K562 (cell line): Measurements from ENCODE around the gene SOX18. TPM values are rescaled to one million over a fixed set of nuclear protein-coding genes. Genes with fewer than 3 reads are reported as not detected.

Experiments
- BRCA1 ChIP-seq, 2 experiments: fragments of 450-650 bp in 1 of 2; sonication (generic) in 1 of 2; formaldehyde crosslinking in 1 of 2; IDR thresholded peaks; 2 replicates each; pipeline versions ENCODE4 v1.5.0 to v1.6.1; 2017 to 2020; ENCODE audit warnings: mild to moderate bottlenecking in 1 of 2, missing genetic modification reagents in 1 of 2
- CEBPG ChIP-seq, 3 experiments: fragments of 200-800 bp in 1 of 3; sonication (Bioruptor generic) in 1 of 3; sonication (generic) in 1 of 3; formaldehyde crosslinking in 1 of 3; IDR thresholded peaks in 2 of 3; conservative IDR thresholded peaks in 1 of 3; 2 replicates each; pipeline versions ENCODE4 v1.6.1 to v1.8.0; 2016 to 2022; ENCODE audit warnings: missing compliant biosample characterization in 2 of 3, missing genetic modification characterization in 2 of 3, mild to moderate bottlenecking in 1 of 3, missing genetic modification reagents in 1 of 3
- CHCHD3 ChIP-seq: fragments of 250-450 bp; sonication (Bioruptor Pico); IDR thresholded peaks from 2 replicates; pipeline ENCODE4 v2.1.2; 2022; ENCODE audit warnings: mild to moderate bottlenecking
- CREM ChIP-seq: IDR thresholded peaks from 2 replicates; pipeline ENCODE4 v1.6.1; 2014; ENCODE audit warnings: antibody characterized with exemption, low read depth
- ELF1 ChIP-seq: fragments of 200-800 bp; sonication (Bioruptor generic); IDR thresholded peaks from 2 replicates; pipeline ENCODE4 v1.6.1; 2016; ENCODE audit warnings: missing genetic modification characterization, missing compliant biosample characterization
- FIP1L1 ChIP-seq: fragments of 200-400 bp; formaldehyde crosslinking; IDR thresholded peaks from 2 replicates; pipeline ENCODE4 v1.6.1; 2018; ENCODE audit warnings: mild to moderate bottlenecking, low read depth, low read length; ENCODE audit not compliant: poor library complexity, severe bottlenecking
- KDM2B ChIP-seq: fragments of 250-450 bp; sonication (Bioruptor Pico); IDR thresholded peaks from 2 replicates; pipeline ENCODE4 v1.8.0; 2021; ENCODE audit warnings: mild to moderate bottlenecking, moderate library complexity
- MEF2A ChIP-seq: IDR thresholded peaks from 2 replicates; pipeline ENCODE4 v1.6.1; 2011; ENCODE audit warnings: low read depth, mild to moderate bottlenecking, low read length, moderate library complexity; ENCODE audit not compliant: control insufficient read depth
- MTF1 ChIP-seq: fragments of 250-450 bp; sonication (Bioruptor Pico); IDR thresholded peaks from 2 replicates; pipeline ENCODE4 v1.9.0; 2021; ENCODE audit warnings: moderate library complexity, mild to moderate bottlenecking, inconsistent platforms, borderline replicate concordance
- NFATC3 ChIP-seq: fragments of 450-650 bp; IDR thresholded peaks from 2 replicates; pipeline ENCODE4 v1.6.1; 2017; ENCODE audit warnings: mild to moderate bottlenecking
- PHB2 ChIP-seq: fragments of 450-650 bp; IDR thresholded peaks from 2 replicates; pipeline ENCODE4 v1.6.1; 2017; ENCODE audit warnings: low read depth
- POLR2A ChIP-seq: fragments of 450-650 bp; conservative IDR thresholded peaks from 2 replicates; pipeline ENCODE4 v1.6.1; 2016
- RBM39 ChIP-seq: fragments of 200-400 bp; formaldehyde crosslinking; optimal IDR thresholded peaks from 2 replicates; pipeline ENCODE3; 2018; ENCODE audit warnings: low read depth, low read length
- RCOR1 ChIP-seq, 2 experiments: IDR thresholded peaks; 2 replicates each; pipeline ENCODE4 v1.6.1; 2012; ENCODE audit warnings: low read depth in 2 of 2, low read length in 2 of 2, borderline replicate concordance in 1 of 2, improper control_type of control experiment in 1 of 2
- SIRT6 ChIP-seq: IDR thresholded peaks from one replicate; pipeline ENCODE4 v1.6.1; 2012; ENCODE audit warnings: low read depth, mild to moderate bottlenecking, control low read depth, inconsistent platforms, low read length, moderate library complexity
- SMARCA4 ChIP-seq: fragments of 450-650 bp; IDR thresholded peaks from 2 replicates; pipeline ENCODE4 v1.6.1; 2016
- SNAPC5 ChIP-seq: fragments of 250-450 bp; sonication (Bioruptor Pico); IDR thresholded peaks from 2 replicates; pipeline ENCODE4 v1.8.0; 2021; ENCODE audit warnings: moderate library complexity, mild to moderate bottlenecking, inconsistent platforms
- TEAD1 ChIP-seq, 2 experiments: fragments of 450-650 bp in 1 of 2; sonication (generic) in 1 of 2; formaldehyde crosslinking; IDR thresholded peaks; 2 replicates each; pipeline versions ENCODE4 v1.4.0 to v1.8.0; 2020 to 2022; ENCODE audit warnings: mild to moderate bottlenecking in 2 of 2, missing genetic modification reagents in 1 of 2
- ZBTB8A ChIP-seq: fragments of 450-650 bp; IDR thresholded peaks from 2 replicates; pipeline ENCODE4 v1.6.1; 2018; ENCODE audit warnings: mild to moderate bottlenecking, moderate library complexity; ENCODE audit not compliant: partially characterized antibody
- ZNF274 ChIP-seq: IDR thresholded peaks from 2 replicates; pipeline ENCODE4 v1.6.1; 2011; ENCODE audit warnings: low read depth, mild to moderate bottlenecking, low read length, moderate library complexity, borderline replicate concordance
- ZNF77 ChIP-seq: fragments of 250-450 bp; sonication (Bioruptor Pico); IDR thresholded peaks from 2 replicates; pipeline ENCODE4 v1.5.0; 2020
- ZZZ3 ChIP-seq: fragments of 450-650 bp; IDR thresholded peaks from 2 replicates; pipeline ENCODE4 v1.6.1; 2016; ENCODE audit warnings: antibody characterized with exemption, mild to moderate bottlenecking, moderate library complexity
- polyA plus RNA-seq, 8 experiments: library from polyadenylated mRNA; depleted of rRNA in 4 of 8; stranded (reverse) in 5 of 8; unstranded in 3 of 8; fragments of >200 nt; fragmentation: Nextera tagmentation in 2 of 8; fragmentation: Illumina TruSeq in 1 of 8; extraction: Ambion mirVana in 2 of 8; extraction: Trizol in 1 of 8; gene quantifications; 2 replicates each; pipeline versions ENCODE4 v1.2.1 to v1.2.3, GENCODE V29; 2011 to 2014; ENCODE audit warnings: inconsistent platforms in 1 of 8, missing spikeins in 1 of 8
- total RNA-seq, 7 experiments: library from RNA; depleted of rRNA in 6 of 7; stranded (reverse); fragments of >200 nt in 6 of 7; fragmentation: Illumina TruSeq in 2 of 7; extraction: Trizol in 2 of 7; gene quantifications; 2 replicates each; pipeline versions ENCODE4 v1.2.1 to v1.2.3, GENCODE V29; 2011 to 2021; ENCODE audit warnings: low replicate concordance in 1 of 7
- TF ChIP-seq, protein P1 (sequence below): fragments of 450-650 bp; IDR thresholded peaks from one replicate; pipeline ENCODE4 v1.6.1; 2018; ENCODE audit warnings: mild to moderate bottlenecking, moderate library complexity; ENCODE audit not compliant: partially characterized antibody
- TF ChIP-seq, protein P2 (sequence below): fragments of 450-650 bp; formaldehyde crosslinking; IDR thresholded peaks from 2 replicates; pipeline ENCODE4 v1.4.0; 2022; ENCODE audit warnings: missing genetic modification characterization
- TF ChIP-seq, protein P3 (sequence below): fragments of 450-650 bp; IDR thresholded peaks from 2 replicates; pipeline ENCODE4 v1.6.1; 2016; ENCODE audit warnings: low read depth, mild to moderate bottlenecking, moderate library complexity
- TF ChIP-seq, protein P4 (sequence below): fragments of 250-450 bp; sonication (Bioruptor Pico); IDR thresholded peaks from 2 replicates; pipeline ENCODE4 v1.8.0; 2022; ENCODE audit warnings: moderate library complexity, mild to moderate bottlenecking, inconsistent platforms

SOX18 gene
- total and polyA plus RNA-seq, 9 of the 15 experiments (the other 6 are each of a cell fraction or from before 2014, with no cell fraction given) = 0.15 to 19.8 (median 0.33) TPM

- TF ChIP-seq, protein P1, sequence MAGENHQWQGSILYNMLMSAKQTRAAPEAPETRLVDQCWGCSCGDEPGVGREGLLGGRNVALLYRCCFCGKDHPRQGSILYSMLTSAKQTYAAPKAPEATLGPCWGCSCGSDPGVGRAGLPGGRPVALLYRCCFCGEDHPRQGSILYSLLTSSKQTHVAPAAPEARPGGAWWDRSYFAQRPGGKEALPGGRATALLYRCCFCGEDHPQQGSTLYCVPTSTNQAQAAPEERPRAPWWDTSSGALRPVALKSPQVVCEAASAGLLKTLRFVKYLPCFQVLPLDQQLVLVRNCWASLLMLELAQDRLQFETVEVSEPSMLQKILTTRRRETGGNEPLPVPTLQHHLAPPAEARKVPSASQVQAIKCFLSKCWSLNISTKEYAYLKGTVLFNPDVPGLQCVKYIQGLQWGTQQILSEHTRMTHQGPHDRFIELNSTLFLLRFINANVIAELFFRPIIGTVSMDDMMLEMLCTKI = no peak
- TF ChIP-seq TEAD1 (CRISPR knock-in tag; IDR thresholded peaks at IDR 0.05) (peak in 1 of 2 experiments; percentile 88; a peak in 2 of 4 replicates), MTF1 (CRISPR knock-in tag) (no peak), CREM (peak; percentile 50), BRCA1 (IDR thresholded peaks at IDR 0.05) (no peak), BRCA1 (CRISPR knock-in tag; IDR thresholded peaks at IDR 0.05) (no peak), POLR2A (peak; percentile 37; the same call in 1 of the 2 replicates), ZNF77 (CRISPR knock-in tag) (no peak), NFATC3 (no peak), KDM2B (CRISPR knock-in tag) (no peak), SNAPC5 (no peak), ZNF274 (no peak), PHB2 (no peak), CEBPG (CRISPR knock-in tag; IDR thresholded peaks at IDR 0.05) (0 out of 2 replicates have a peak, but pooled peaks have one; percentile 16), CEBPG (tag; conservative IDR thresholded peaks at IDR 0.05 in 1 of 2, IDR thresholded peaks at IDR 0.05 in 1 of 2) (no peak), FIP1L1 (peak; percentile 93), ELF1 (peak; percentile 48; the same call in 1 of the 2 replicates), SMARCA4 (no peak), ZZZ3 (no peak), SIRT6 (no peak), RCOR1 (IDR thresholded peaks at IDR 0.05; ENCODE audit: borderline replicate concordance in 1 of 2, low read depth in 2 of 2, low read length in 2 of 2) (0 out of 4 replicates have a peak, but pooled peaks have one; percentile 24 to 26), ZBTB8A (no peak), MEF2A (no peak), CHCHD3 (no peak), RBM39 (no peak)
- TF ChIP-seq, protein P2, sequence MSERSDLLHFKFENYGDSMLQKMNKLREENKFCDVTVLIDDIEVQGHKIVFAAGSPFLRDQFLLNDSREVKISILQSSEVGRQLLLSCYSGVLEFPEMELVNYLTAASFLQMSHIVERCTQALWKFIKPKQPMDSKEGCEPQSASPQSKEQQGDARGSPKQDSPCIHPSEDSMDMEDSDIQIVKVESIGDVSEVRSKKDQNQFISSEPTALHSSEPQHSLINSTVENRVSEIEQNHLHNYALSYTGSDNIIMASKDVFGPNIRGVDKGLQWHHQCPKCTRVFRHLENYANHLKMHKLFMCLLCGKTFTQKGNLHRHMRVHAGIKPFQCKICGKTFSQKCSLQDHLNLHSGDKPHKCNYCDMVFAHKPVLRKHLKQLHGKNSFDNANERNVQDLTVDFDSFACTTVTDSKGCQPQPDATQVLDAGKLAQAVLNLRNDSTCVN (CRISPR knock-in tag) = no peak
- TF ChIP-seq, protein P3, sequence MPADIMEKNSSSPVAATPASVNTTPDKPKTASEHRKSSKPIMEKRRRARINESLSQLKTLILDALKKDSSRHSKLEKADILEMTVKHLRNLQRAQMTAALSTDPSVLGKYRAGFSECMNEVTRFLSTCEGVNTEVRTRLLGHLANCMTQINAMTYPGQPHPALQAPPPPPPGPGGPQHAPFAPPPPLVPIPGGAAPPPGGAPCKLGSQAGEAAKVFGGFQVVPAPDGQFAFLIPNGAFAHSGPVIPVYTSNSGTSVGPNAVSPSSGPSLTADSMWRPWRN = no peak
- TF ChIP-seq, protein P4, sequence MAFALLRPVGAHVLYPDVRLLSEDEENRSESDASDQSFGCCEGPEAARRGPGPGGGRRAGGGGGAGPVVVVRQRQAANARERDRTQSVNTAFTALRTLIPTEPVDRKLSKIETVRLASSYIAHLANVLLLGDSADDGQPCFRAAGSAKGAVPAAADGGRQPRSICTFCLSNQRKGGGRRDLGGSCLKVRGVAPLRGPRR = no peak
Measured at GRCh38 chr20:64038565-64039292, 10.7 kb downstream of the SOX18 start (continued).
